Tibial artery (tissue), 4 donors: Measurements from ENCODE around the gene PRRT3.
"Not testable (repeated sequence)": the region's sequence is repeated elsewhere in the genome, so short reads cannot be mapped to it uniquely, and the experiment has no call there.

Experiments used
- DNase-seq, 2 donors: peaks; one replicate each; pipeline ENCODE4 v3.0.0-alpha.2; 2019
- H3K27ac ChIP-seq, 2 donors: fragments of 200-600 bp; sonication (generic) in 1 of 2; 1 replicate in 1 of 2; 2 replicates in 1 of 2; pipeline ENCODE4 v1.5.1; 2018 to 2019; ENCODE audit warnings: mild to moderate bottlenecking in 1 of 2
- H3K27me3 ChIP-seq, 2 donors: fragments of 200-600 bp; sonication (generic) in 1 of 2; one replicate each; pipeline versions ENCODE4 v1.5.1 to v1.6.0; 2016 to 2019
- H3K36me3 ChIP-seq, 3 donors: fragments of 200-600 bp; sonication (generic) in 2 of 3; one replicate each; pipeline ENCODE4 v1.5.1; 2016 to 2019; ENCODE audit warnings: mild to moderate bottlenecking in 2 of 3
- H3K4me1 ChIP-seq, 4 donors: fragments of 200-600 bp; sonication (generic) in 2 of 4; 1 replicate in 3 of 4; 2 replicates in 1 of 4; pipeline ENCODE4 v1.5.1; 2016 to 2019
- H3K4me3 ChIP-seq, 2 donors: fragments of 200-600 bp; sonication (generic) in 1 of 2; 1 replicate in 1 of 2; 2 replicates in 1 of 2; pipeline ENCODE4 v1.5.1; 2018 to 2019; ENCODE audit warnings: mild to moderate bottlenecking in 2 of 2
- H3K9me3 ChIP-seq, 3 donors: fragments of 200-600 bp; sonication (generic) in 1 of 3; one replicate each; pipeline ENCODE4 v1.5.1; 2016 to 2019
- CTCF ChIP-seq, 2 experiments: fragments of 200-600 bp in 1 of 2; fragments of 450-650 bp in 1 of 2; IDR thresholded peaks; one replicate each; pipeline ENCODE4 v1.5.1; 2017 to 2019; ENCODE audit warnings: antibody characterized with exemption in 2 of 2, mild to moderate bottlenecking in 1 of 2, moderate library complexity in 1 of 2
- intact Hi-C: fragments of 100-400 bp; cut with DNase I; formaldehyde crosslinking; loops from one replicate; pipeline ENCODE4 v1.15.0; 2023; ENCODE audit warnings: low total_unique reads

Gene PRRT3

GRCh38 chr3:9897408-9898372, 54.5 kb downstream of the PRRT3 start:
- intact Hi-C loops, result no loop called here
- Histone ChIP-seq H3K9me3 (no peaks in the 10 kb centered on the region), H3K27me3 (no peaks in the 10 kb centered on the region), H3K36me3 (peaks cover 11 to 16% (median 12%) of the 10 kb centered on the region in 3 donors), H3K4me1 (peaks cover 0 to 24% (median 19%) of the 10 kb centered on the region in 4 donors), H3K27ac (no peak overlapping the region), H3K4me3 (no peak overlapping the region)
- no peak for TF ChIP-seq CTCF (IDR thresholded peaks at IDR 0.05)
- no peak for DNase-seq

- Histone ChIP-seq H3K36me3 (peaks cover 12 to 19% (median 14%) of the 10 kb centered on the region in 3 donors), H3K4me1 (peaks cover 0 to 19% (median 16%) of the 10 kb centered on the region in 4 donors)
- H3K27me3 ChIP-seq, intact Hi-C loops, H3K27ac ChIP-seq, DNase-seq, H3K9me3 ChIP-seq, H3K4me3 ChIP-seq: not testable (repeated sequence)
Observed at GRCh38 chr3:9896755-9897407, 55.3 kb downstream of the PRRT3 start.

GRCh38 chr3:9895715-9896114, 56.5 kb downstream of the PRRT3 start:
- peaks cover 12 to 19% (median 14%) of the 10 kb centered on the region in 3 donors for H3K36me3 ChIP-seq
- H3K27me3 ChIP-seq, H3K9me3 ChIP-seq, H3K27ac ChIP-seq, intact Hi-C loops, DNase-seq, H3K4me3 ChIP-seq: not testable (repeated sequence)
- peaks cover 0 to 27% (median 23%) of the 10 kb centered on the region in 4 donors for H3K4me1 ChIP-seq
